H7 (cell line): ENCODE measurements around the gene ZNF292. TPM values are rescaled to one million over a fixed set of nuclear protein-coding genes. Genes with fewer than 3 reads are reported as not detected.
"Not testable (repeated sequence)": the region's sequence is repeated elsewhere in the genome, so short reads cannot be mapped to it uniquely, and the experiment has no call there.

Experiments
- DNase-seq: peaks from one replicate; pipeline ENCODE4 v3.0.0; 2012
- H3K27me3 ChIP-seq: 2 replicates; pipeline ENCODE4 v1.6.0; 2011; ENCODE audit warnings: mild to moderate bottlenecking, low read length; ENCODE audit not compliant: control insufficient read depth, insufficient read depth
- H3K36me3 ChIP-seq: replicated peaks from 2 replicates; pipeline ENCODE4 v1.5.1; 2011; ENCODE audit warnings: low read length; ENCODE audit not compliant: control insufficient read depth, insufficient read depth
- H3K4me3 ChIP-seq: 2 replicates; pipeline ENCODE4 v1.5.1; 2011; ENCODE audit warnings: low read depth, mild to moderate bottlenecking, control low read depth, low read length, moderate library complexity; ENCODE audit not compliant: insufficient read depth
- total RNA-seq: library from RNA; depleted of rRNA; stranded (reverse); fragments of >200 nt; shearing (Covaris generic); gene quantifications from 2 replicates; pipeline ENCODE4 v1.2.3, GENCODE V29; 2014; rRNA removed

The ZNF292 gene
- total RNA-seq, 1 experiment from 2014 or later, result 7.6 TPM

DNA sequence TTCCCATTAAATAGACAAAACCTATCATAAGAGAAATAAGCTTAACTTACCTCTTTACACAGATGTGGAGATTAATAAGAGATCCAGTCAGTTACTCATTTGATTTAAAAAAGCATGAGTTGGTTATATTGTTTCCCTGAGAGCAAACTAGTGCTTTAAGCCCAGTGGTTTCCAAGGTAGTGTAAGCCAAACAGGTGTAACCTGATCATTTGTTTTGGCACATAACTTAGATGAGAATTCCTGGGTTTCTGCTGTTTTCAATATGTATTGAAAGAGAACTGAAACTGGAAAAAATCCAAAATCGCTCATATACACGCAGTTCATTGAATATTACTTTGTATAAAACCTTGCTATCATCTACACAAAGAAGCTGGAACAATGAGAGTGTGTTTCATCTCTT is 136.5 kb downstream of the ZNF292 start:
- no peaks in the 10 kb centered on the region for H3K36me3 ChIP-seq
- H3K4me3 ChIP-seq, result no peak overlapping the region
- H3K27me3 ChIP-seq, result no peaks in the 10 kb centered on the region
- no peak for DNase-seq

DNA sequence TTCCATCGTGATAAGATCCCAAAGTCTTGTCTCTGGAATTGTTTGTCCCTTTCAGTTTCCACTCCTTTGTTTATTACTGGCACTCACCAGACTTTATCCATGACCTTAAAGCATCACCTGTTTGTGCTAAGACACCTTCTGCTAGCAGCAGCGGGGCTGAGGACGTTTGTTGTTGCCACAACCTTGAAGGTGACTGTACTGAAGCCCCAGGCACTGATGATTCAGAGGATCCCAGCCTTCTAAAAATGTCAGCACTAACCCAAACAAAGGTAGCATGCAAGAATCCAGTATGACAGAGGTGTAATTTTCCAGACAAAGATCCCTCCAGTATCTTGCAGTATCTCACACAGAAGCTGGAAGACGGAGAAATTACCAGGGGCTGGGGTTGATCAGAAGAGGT is 138.2 kb downstream of the ZNF292 start:
- Histone ChIP-seq H3K4me3 (no peak overlapping the region), H3K36me3 (no peaks in the 10 kb centered on the region), H3K27me3 (no peaks in the 10 kb centered on the region)
- no peak for DNase-seq

DNA sequence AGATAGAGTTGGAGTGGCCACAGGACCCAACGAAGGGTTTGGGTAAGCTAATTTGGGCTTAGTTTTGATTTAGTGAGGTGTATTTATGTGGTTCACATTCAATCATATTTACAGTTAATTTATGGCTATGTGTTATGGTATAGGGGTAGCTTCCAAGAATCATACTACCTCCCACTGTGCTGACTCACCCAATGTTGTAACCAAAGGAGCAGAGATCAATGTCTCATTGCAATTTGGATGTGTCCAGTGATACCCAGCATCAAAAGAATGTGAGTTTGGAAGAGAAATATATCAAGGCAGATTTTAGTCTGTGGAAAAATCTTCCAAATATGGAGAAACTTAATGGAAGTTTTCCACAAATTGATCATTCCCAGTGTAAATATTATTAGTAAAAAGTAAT is 141.8 kb downstream of the ZNF292 start:
- no peaks in the 10 kb centered on the region for H3K27me3 ChIP-seq
- no peak for DNase-seq
- no peaks in the 10 kb centered on the region for H3K36me3 ChIP-seq
- H3K4me3 ChIP-seq, result no peak overlapping the region

DNA sequence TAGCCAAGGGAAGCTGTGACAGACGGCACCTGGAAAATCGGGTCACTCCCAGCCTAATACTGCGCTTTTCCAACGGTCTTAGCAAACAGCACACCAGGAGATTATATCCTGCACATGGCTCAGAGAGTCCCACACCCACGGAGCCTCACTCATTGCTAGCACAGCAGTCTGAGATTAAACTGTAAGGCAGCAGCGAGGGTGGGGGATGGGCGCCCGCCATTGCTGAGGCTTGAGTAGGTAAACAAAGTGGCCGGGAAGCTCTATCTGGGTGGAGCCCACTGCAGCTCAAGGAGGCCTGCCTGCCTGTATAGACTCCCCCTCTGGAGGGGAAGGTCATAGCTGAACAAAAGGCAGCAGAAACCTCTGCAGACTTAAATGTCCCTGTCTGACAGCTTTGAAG is 145.9 kb downstream of the ZNF292 start:
- H3K4me3 ChIP-seq, DNase-seq, H3K27me3 ChIP-seq, H3K36me3 ChIP-seq: not testable (repeated sequence)

DNA sequence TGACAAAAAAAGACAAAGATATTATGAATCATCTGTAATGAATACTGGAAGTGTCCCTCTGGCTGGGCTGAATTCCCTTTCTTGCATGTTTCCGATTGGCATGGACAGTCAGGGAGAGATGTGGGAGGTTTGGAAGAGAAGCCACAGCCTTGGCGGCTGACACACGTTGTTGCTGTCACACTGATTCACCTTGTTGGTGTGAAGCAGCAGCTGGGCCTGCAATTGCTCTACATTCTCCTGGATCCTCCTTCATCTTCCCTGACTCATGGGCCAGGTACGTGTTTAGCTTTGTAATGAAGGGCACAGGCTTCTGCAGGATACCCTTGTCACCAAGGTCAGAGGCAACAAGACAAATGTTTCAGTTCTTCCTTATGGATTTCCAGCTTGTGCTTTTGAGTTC is 153.6 kb downstream of the ZNF292 start:
- DNase-seq, result no peak
- H3K36me3 ChIP-seq, result no peaks in the 10 kb centered on the region
- no peak overlapping the region for H3K4me3 ChIP-seq
- no peaks in the 10 kb centered on the region for H3K27me3 ChIP-seq

DNA sequence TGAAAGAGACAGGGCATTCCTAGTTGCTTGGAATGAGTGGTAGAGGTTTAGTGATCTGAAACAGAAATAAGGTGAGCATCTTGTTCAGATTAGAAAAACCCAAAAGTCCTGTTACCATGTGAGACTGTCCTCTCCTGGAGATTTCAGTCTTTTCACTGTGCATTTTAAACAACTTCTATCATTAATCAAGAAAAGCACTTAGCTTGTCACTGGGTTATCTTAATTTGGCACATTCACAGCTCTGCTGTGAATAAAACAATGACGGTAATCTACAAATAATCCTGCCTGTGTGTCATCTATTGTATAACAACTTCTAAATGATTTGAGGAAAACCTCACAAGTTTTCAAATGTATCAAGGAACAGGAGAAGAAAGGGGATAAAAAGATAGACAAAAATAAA is 157.5 kb downstream of the ZNF292 start:
- H3K36me3 ChIP-seq, result no peaks in the 10 kb centered on the region
- no peak overlapping the region for H3K4me3 ChIP-seq
- no peak for DNase-seq
- no peaks in the 10 kb centered on the region for H3K27me3 ChIP-seq

Other genes with a start within 250 kb of the ZNF292 start
- gene HTR1E, start 218.0 kb upstream of the ZNF292 start, total RNA-seq, result 0.52 TPM in 1 of 2 replicates, not detected in the other
- gene CGA, start 60.5 kb upstream of the ZNF292 start, total RNA-seq, result not detected in 2 replicates
- gene SMIM8, start 167.0 kb downstream of the ZNF292 start, total RNA-seq, result 7.0 and 8.2 TPM in 2 replicates
- gene GJB7, start 173.7 kb downstream of the ZNF292 start, total RNA-seq, result 0.70 and 1.9 TPM in 2 replicates
- 0.87 and 1.3 TPM in 2 replicates for gene C6orf163, start 189.2 kb downstream of the ZNF292 start, total RNA-seq